WI38 (cell line): ENCODE data around the gene WDR86.

Source experiments
- H3K4me3 ChIP-seq: 2 replicates; pipeline ENCODE4 v1.5.1; 2011; ENCODE audit warnings: low read depth, mild to moderate bottlenecking, control low read depth, low read length
- TF ChIP-seq, protein P1 (sequence below): IDR thresholded peaks from 2 replicates; pipeline ENCODE4 v1.5.1; 2012; ENCODE audit warnings: low read depth, mild to moderate bottlenecking, control low read depth, low read length

The WDR86 gene

DNA sequence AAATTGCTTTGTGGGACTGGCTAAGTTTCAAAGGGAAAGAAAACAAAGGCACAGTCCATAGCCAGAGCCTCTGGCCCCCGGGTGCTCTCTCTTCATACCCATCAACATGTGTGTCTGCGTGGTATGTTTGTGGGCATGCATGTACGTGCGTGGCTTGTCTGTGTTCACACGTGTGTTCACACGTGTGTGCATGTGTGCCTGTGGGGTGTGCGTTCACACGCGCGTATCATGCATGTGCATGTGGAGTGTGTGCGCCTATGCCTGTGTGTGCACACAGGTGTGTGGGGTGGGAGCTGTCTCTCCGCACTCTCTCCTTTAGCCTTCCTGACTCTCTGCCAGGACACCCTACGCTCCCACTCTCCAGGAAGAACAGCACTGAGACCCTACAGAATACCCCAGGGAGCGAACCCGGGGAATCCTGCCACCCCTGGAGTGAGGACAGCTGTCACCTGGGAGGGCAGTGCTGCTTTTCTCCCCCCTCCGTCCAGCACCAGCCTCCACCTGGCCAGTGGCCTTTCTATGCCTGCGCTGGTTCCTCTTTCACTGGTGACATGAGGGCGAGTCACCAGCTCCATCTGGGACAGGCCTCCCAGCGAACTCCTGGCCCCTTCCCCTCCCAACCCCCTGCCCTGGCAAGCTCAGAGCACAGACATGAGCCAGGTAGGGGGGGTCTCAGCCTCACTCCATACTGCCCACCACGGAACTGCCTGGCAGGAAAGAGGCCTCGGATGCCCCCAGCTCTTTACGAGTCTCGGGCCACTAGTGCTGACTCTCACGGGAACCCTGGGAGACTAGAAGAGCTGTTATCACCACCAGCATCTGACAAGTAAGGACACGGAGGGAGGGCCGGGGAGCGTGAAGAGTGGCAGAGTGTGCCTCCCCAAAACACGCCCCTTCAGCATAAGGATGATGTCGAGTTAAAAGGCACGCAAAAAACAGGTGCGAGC, 16.5 kb downstream of the WDR86 start:
- TF ChIP-seq, protein P1, sequence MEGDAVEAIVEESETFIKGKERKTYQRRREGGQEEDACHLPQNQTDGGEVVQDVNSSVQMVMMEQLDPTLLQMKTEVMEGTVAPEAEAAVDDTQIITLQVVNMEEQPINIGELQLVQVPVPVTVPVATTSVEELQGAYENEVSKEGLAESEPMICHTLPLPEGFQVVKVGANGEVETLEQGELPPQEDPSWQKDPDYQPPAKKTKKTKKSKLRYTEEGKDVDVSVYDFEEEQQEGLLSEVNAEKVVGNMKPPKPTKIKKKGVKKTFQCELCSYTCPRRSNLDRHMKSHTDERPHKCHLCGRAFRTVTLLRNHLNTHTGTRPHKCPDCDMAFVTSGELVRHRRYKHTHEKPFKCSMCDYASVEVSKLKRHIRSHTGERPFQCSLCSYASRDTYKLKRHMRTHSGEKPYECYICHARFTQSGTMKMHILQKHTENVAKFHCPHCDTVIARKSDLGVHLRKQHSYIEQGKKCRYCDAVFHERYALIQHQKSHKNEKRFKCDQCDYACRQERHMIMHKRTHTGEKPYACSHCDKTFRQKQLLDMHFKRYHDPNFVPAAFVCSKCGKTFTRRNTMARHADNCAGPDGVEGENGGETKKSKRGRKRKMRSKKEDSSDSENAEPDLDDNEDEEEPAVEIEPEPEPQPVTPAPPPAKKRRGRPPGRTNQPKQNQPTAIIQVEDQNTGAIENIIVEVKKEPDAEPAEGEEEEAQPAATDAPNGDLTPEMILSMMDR: no peak
- no peak overlapping the region for H3K4me3 ChIP-seq

DNA sequence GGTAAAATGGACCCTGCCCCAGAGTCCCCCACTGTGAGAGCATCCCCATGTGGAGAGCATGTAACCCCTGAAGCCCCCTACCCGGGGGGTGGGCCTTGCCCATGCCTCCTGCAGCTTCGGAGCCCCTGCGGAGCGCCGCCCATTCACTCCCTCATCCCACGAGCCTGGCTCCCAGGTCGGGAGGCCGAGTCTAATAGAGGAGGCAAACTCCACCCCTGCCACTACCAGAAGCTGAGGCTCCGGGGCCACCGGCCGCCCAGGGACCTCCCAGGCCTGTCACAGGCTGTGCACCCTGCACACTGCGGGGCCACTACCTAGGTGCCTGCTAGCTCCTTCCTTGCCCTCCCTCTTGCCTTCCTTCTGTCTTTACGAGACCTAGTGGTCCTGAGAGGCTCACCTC, 17.4 kb downstream of the WDR86 start:
- H3K4me3 ChIP-seq: no peak overlapping the region
- TF ChIP-seq, protein P1: no peak

DNA sequence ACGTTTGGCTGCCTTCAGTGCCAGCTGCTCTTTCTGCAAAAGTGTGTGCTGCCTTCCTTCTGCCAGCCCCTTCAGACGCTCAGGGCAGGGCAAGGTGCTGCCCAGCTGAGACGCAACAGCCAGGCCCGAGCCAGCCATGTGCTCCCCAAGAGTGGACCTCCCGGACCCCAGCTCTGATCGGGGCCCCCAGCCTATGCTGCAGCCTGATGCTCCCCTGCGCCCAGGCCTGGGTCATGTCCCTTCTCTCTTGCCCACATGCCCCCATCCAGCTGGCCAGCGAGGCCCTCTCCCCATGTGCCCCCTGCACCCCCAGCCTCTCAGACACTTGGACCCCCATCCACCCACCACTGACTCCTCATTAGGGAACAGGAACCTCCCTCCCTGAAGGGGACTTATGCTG, 17.8 kb downstream of the WDR86 start:
- no peak overlapping the region for H3K4me3 ChIP-seq
- TF ChIP-seq, protein P1: no peak

DNA sequence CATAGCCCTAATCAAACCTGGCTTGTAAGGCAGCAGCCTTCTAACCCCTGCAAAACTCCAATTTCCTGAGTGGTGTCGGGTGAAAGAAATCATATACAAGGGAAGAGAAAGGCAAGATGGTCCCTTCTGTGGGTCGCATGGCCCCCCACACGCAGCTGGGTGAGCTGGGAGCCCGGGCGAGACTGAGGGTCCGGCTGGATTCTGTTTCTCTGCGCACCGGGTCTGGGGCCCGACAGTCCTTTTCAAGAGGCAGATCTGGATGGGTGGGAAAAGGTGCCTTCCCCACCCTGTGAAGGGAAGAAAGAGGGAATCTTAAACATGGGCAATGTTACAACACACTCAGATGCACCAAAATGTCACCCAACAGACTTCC, 18.5 kb downstream of the WDR86 start:
- TF ChIP-seq, protein P1: no peak
- no peak overlapping the region for H3K4me3 ChIP-seq

DNA sequence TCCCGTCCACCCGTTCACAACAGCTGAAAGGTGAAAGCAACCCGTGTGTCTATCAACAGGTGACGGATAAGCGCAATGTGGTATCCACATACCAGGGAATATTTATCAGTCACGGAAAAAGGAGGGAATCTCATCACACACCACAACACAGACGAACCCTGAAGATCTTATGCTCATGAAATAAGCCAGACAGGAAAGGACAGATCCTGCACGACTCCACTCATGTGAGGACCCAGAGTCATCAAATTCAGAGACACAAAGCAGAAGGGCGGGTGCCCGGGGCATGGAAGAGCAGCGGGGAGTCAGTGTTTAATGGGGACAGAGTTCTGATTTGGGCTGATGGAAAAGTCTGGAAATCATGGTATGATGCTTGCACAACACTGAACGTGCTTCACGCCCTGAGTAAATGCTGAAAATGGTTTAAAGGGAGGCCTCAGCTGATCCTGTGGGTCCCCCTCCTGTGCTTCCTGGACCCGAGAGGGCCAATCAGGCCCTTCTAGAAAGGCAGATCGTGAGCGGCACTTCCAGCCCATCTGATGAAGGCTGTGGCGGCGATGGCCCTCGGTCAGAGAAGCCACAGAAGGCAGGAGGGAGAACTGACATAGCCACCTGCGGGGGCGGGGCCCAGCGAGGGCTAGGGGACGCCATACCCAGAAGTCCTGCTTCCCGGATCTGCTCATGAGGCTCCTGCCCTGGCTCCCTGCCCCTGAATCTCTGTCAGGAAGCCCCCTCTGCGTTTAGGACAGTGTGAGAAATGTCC, 19.1 kb downstream of the WDR86 start:
- H3K4me3 ChIP-seq: no peak overlapping the region
- TF ChIP-seq, protein P1: no peak

DNA sequence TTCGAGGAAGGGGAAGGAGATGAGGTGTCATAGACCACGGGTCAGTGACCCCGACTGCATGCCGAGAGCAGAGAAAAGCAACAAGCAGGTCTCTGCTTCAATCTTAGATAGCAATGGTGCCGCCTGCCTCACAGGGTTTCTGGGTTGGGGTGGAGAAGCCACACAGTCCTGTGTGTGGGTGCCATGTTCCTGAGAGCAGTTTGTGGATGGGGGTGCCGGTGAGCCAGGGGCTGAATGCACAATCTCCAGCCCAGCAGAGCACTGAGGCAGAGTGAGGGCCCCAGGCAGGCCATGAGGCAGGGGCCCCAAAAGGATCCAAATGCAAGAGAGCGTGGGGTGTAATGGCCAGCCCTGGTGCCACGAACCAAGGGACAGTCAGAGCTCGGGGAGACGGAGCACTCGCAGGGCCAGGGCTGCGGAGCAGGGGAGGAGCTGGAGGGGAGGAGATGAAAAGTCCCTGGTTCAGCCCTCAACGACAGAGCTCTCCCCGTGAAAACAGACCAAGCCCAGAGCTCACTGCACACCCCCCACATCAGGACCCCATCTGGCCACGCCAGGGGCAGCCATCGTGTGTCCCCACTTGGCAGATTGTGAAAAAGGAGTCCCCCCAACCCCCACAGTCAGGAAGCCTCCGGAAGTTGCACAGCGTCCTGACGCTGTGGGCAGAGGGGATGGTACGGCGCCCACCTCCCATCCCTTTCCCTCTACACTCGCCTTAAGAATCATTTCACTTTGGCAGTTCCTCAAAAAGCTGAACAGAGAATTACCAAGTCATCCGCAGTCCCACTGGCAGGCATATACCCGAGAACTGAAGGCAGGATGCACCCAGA, 19.9 kb downstream of the WDR86 start:
- TF ChIP-seq, protein P1: no peak
- no peak overlapping the region for H3K4me3 ChIP-seq
